SW 1271 (cell line): ENCODE data around the gene ABCG1.

Experiments
- DNase-seq, 2 experiments: peaks; one replicate each; lab custom pipeline; 2025; lab: John Stamatoyannopoulos, UW

Gene ABCG1

DNA sequence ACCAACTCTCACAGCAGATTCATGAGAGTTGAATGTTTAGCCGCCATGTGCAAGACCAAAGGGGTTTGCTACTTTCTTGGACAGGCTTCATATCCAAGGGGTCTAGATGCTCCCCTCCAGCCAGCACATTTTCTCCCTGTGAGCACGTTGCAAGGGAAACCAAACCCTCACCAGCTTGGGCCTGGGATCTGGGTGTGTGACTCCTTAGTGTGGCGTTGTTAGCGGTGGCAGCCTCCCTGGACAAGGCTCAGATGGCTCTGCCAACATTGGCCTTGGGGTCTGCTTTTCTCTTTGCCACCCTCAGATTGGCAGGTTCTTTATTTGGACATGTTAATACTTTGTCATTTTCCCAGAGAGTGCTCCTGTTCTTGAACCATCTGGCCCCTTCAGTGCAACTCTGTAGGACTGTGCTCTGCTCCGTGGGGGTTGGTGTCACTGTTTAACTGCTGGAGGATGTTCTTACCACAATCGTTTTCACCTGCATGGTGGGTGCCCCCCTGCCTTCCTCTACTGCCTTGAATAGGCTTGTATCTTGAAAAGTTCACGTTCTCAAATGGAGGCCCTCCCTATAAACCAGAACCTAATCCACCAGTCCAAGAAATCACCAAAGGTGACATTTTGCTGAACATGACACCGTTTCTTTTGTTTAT, 13.4 kb downstream of the ABCG1 start:
- DNase-seq, result no peak

DNA sequence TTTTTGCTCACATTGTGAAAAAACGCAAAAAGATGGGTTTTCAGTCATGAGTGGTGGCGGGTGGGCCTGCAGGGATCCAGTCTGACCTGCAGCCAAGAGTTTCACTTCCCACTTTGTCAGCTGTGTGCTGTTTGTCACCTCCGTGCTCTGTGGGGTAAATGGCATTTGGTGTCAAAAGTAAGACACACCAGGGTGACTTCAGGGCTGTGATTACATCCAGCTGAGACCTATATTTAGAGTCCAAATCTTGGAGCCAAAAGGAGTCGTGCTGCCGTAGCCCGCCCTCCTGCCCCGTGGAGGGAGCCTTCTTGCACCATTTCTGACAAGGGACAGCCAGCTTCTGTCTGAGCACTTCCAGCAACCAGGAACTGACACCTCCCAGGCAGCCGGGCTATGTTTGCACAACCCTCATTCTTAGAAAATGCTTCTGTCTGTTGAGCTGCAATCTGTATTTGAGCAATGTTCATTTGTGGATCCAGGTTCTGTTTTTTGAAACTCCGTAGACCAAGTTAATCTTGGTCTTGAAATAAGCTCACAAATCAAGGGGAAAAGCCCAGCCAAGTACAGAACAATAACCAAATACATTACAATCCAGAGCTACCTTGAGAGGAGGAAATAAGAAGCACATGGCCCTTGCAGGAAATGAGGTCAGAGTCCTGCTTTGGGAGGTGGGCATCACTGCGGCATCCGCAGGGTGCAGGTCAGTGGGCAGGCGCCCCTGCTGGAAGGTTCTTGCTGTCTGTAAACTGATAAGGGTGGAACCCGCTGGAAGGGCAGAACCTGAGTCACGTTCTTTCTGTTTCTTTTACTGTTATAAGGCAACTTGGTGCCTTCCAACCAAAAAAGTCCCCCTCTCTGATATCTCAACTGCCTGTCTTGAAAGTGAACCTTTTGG, 14.4 kb downstream of the ABCG1 start:
- no peak for DNase-seq

DNA sequence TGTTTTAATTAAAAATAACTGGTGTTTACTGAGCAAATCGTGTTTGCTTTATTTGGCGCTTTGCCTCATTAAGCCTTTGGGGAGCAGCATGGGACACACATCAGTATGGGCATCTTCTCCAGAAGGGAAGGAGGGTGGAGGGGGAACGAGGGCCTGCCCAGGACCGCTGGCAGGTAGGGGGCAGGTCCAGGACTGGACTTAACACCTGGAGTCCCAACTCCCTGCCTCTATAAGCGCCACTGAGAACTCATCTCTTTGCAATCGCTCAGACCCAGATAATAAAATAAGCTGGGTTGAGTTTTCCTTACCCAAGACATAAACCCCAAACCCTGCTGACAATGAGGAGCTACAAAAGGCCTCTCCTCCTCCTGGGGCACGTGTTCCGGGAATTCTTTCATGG, 15.1 kb downstream of the ABCG1 start:
- DNase-seq, result no peak

DNA sequence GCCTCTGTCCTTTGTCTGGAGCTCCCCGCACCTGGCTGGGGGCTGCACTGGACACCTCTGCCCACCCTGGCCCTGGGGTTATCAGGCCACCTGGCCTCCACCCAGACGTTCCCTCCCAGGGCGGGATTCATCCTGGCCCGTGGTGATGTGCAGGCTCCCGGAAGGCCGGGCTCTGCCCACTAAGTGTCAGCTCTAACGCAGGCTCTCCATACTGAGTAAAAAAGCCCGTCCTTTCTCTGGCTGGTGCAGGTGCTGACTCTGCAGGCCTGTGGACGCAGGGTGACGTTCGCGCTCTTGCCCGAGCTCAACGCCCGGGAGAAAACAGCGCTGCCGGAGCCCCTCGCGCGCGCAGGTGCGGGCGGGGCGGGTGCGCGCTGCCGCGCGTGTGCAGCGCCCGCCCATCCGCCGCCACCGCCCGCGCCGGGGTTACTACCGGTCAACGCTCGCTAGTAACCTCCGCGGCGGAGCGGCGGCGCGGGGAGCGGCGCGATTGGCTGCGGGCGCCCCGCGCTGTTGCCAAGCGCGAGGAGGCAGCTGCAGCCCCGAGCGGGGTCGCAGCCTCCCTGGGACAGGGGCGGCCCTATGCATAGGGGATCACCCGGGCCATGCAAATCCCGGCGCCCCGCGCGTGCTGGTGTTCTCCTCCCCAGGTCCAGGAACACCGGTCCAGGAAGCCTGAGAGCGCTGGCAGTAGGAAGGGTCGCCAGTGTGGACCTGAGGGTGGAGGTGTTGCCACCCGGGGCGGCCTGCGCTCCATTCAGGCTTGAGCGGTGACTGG, 15.7 kb downstream of the ABCG1 start:
- DNase-seq, result no peak

DNA sequence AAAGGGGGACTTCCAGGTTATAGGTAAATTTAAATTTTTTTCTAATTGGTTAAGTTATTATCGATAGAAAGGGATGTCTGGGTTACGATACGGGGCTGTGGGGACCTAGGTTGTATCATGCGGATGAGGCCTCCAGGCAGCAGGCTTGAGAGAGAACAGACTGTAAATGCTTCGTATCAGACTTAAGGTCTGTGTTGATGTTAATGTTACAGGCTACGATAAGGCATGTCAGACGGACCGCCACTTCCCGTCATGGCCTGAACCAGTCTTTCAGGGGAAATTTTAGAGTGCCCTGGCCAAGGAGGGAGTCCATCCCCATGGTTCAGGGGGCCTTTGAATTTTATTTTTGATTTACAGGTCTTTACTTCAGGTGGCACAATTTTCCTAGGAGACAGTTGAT, 16.7 kb downstream of the ABCG1 start:
- DNase-seq, result no peak

DNA sequence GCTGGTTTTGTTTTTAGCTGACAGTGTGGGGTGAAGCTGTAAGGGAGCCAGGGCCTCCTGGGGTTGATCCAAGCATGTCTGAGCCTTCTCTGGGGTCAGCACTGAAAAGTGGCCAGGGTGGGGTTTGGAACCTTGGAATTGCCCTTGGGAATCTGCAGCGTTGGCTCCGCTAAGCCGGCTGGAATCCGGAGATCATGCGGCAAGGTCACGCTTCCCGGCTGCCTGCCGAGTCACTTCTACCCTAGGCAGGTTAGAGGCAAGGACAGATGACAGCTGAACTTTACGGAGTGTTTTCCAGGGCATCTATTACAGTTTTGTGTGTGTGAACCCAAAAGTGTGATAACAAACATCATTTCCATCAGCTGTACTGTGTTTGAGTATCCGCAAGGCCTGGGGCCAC, 17.1 kb downstream of the ABCG1 start:
- DNase-seq, result no peak

DNA sequence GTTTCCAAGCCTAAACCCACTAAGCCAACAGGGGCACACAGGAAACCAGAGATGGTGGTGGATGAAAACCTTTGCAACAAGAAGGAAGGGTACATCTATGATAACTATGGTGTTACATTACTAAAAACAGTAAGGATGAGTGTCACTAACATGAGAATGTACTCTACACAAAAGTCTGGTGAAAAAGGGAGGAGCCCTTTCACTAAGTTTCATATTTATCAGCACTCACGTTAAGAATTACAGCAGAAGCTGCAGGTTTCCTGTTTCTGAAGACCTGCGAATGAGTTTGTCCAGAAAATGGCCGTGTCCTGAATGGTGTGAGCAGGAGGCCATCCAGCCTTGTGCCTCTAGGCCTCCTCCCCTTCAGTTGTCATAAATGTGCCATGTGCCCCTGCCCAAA, 17.8 kb downstream of the ABCG1 start:
- DNase-seq, result no peak

DNA sequence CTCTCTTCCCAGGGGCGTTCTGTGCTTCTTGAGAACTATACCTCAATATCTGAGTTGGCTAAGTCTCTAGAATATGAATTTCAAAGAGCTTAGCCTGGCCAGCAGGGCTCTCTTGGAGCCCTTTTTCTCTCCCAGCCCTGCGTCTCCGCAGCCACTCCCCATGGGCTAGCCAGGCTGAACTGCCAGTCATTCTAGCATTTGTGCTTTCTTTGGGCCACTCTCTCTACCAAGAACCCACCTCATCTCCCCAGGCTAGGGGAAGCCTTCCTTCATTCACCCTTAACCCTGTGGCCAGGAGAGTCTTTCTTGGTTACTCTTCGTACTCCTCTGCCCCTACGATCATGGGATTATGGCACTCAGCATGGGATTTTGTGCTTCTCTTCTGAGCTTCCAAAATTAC, 18.2 kb downstream of the ABCG1 start:
- no peak for DNase-seq

DNA sequence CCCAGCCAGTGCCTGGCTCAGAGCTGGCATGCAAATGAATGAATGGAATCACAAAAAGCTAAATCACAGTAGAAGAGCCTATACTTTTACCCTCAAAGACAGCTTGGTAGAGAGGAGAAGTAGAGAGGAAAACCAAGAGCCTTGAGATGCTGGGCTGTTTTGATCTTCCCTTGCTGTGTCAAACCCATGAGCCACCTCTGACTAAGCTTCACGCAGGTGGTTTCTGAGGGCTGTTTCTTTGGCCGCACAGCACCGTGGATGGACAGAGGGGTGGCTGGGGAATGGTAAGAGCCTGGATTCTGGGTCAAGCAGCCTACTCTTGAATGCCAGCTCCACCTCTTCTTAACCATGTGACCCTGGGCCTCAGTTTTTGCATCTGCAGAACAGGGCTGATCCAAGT, 18.6 kb downstream of the ABCG1 start:
- no peak for DNase-seq

DNA sequence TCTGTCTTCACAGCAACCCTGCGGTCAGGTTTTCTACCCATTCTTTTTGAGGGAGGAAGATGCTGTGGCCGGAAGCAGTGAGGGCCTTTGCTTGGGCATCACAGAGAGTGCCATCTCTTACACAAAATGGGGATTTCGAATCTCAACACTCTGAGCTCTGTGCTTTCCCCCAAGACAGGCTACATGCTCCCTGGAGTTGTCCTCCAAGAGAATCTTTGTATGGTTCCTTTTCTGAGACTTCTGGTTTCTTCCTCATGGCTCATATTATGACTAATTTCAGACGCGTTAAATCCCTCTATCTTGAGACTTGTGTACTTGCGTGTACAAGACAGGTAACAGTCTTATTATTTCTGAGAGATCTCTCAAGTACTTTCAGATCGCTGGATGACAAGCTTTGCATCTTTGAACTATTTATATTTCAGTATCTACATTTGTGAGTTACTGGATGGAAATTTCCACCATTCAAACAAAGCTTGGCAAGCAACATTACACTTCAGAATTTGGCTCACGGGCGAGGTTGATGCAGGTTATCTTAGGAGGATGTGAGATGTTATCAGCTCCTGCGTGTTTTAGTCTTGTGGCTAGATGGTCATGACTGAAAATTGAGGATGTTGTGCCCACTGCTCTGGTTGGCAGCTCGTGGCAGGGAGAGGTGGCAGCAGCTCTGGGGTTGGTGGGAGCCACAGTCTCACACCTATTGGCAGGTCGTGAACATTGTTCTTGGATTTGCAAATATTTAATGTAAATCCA, 19.4 kb downstream of the ABCG1 start:
- DNase-seq, result no peak

DNA sequence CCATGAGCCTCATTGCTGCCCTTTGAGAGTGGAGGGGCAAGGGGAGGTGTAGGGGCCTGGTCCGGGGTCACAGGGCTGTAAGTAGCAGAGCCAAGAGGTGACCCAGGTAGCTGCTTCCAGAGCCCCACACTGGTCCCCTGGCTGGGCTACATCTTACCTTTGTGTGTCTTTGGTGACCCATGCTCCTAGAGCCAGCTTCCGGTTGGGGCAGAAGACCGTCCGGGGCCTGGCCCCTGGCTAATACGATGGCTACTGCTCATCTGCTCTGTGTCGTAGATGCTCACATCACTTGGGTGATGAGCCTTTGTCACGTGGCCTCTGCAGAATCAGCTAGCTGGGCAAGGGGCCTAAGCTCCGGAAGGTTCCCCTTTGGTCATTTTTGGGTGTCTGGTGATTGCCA, 20.6 kb downstream of the ABCG1 start:
- DNase-seq, result no peak

DNA sequence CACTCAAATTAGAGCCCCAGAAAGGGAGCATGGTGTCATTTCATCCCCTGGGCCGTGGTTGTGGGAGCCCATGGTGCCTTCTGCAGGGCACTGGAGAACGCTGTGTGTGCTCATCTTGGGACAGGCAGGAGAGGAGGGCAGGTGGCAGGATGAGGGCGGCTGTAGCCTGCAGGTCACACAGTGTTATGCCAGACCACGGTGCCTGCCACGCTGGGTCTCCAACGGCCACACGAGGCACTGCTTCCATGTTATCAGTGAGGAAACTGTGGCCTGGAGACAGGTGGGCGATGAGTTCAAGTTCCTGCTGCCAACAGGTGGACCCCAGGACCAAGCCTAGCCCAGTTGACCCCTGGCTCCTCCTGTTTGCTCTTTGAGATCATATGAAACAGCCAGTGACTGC, 21.0 kb downstream of the ABCG1 start:
- DNase-seq, result no peak

DNA sequence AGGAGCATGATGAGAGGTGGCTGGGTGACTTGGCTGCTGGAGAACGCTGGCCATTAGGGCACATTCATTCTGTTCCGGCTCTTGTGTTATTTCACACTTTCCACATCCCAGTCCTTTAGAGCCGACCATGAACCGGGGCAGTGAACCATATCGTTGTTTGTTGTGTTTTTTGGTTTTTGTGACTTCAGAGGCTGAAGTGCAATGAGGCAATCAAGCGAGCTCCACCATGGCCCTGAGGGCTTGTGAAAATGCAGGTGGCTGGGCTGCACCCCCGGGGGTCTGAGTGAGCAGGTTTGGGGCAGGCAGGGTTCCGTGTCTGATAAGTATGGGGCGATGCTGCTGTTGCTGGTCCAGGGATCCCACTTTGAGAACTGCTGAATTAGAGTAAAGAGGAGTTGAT, 23.7 kb downstream of the ABCG1 start:
- DNase-seq, result no peak

DNA sequence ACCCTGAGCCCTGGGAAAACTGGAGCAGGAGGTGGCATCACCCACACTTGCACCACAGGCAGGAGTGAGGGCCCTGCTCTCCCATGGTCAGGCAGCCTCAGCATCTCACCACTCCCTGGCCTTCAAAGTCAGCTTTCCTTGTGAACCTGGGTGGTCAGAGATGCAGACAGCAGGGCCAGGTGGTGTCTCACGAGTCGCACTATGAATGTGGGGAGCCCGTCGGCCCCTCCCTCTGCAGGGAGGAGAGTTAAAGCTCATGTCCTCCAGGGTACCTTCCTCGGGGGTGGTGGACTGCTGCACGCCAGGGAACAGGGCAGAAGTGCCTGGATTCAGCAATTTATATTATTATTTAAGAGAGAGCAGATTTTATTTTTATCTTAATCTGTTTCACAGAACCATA, 24.1 kb downstream of the ABCG1 start:
- no peak for DNase-seq

DNA sequence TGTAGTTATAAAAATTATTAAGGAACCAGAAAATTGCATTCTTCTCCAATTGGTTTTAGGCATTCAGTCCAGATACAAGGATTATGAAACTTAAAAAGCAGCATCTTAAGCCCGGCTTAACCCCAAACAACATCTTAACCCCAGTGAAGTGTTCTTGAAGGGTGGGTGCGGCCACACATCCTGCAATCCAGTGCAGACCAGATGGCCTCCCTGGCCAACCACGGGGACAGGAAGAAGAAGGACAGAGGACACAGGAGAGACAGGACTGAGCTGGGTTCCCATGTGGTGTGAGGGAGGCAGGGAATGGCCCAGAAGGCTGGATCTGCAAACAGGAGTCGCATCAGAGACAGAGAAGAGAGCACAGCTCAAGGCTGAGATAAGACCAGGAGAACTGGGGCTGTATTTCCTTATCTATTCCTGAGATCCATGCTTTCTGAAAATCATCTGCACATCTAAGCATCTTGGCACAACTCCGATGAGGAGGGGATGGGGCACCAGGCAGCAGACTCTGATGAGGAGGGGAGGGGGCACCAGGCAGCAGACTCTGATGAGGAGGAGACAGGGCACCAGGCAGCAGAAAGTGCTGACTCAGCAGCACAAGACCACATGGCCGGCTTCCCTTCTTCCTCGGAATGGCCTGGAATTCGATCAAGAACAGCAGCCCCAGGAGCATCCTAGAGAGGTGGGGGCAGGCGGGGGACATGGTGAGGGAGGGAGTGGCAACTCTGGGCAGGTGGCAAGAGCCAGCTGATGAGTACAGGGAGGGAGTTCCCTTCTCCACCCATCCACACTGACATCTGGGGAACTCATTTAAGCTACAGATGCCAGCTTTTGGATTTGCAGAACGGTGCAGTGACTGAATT, 26.6 kb downstream of the ABCG1 start:
- no peak for DNase-seq

DNA sequence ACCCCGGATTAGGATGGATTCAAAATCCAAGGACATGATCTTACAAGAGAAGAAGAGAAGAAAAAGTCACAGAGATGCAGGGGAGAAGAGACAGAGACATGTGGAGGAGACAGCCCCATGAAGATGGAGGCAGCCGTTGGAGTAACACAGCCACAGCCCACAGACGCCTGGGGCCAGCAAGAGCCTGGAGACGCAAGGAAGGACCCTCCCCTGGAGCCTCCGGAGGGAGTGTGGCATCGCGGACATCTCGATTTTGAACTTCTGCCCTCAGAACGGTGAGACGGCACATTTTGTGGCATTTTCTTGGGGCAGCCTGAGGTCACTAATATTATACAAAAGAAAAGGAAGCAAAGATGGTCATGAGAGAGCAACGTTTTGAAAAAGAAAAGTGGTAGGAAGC, 28.8 kb downstream of the ABCG1 start:
- DNase-seq, result no peak

DNA sequence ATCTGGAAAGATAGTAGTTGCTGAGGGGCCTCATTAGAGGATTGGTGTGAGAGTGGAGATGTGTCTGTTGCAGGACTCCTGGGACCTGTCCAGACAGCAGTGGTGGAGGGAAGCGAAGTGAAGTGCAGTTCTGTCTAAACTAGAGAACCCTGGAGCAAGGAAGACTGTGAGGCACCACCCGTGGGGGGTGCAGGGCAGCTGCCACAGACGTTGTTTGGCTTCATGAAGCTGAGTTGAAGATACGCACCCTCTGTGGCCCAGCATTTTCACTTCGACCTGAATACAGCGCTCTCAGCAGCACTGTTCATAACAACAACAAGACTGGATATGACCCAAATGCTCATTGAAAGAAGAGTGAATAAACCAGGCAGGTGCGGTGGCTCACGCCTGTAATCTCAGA, 29.3 kb downstream of the ABCG1 start:
- no peak for DNase-seq

DNA sequence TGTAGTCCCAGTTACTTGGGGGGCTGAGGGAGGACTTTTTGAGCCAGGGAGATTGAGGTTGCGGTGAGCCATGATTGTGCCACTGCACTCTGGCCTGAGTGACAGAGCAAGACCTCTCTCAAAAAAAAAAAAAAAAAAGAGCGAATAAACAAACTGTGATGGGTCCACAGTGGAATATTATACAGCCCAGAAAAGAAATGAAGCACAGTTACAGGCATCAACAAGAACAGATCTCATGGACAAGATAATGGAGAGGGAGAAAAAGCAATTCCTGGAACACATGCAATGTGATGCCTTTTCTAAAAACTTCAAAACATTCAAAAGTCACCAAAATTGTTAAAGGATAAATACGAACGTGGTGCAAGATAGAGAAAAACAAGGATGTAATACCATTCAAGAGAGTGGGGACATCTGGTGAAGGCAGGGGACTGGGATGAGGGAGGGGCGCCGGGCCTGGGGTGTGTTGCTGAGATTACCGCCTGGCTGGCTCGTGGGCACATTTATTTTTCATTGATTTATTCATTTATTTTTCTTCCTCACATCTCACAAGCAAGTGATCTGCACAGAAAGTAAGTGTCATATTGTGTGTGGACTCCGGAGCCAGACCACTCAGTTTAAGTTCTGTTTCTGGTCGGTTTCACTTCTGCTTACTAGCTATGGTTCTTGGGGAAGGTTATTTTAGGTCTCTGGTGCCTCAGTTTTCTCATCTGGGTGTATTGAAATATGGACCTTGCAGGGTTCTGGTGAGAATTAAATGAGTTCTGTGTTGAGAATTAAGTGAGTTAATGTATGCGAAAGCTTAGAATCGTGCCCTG, 30.1 kb downstream of the ABCG1 start:
- no peak for DNase-seq

DNA sequence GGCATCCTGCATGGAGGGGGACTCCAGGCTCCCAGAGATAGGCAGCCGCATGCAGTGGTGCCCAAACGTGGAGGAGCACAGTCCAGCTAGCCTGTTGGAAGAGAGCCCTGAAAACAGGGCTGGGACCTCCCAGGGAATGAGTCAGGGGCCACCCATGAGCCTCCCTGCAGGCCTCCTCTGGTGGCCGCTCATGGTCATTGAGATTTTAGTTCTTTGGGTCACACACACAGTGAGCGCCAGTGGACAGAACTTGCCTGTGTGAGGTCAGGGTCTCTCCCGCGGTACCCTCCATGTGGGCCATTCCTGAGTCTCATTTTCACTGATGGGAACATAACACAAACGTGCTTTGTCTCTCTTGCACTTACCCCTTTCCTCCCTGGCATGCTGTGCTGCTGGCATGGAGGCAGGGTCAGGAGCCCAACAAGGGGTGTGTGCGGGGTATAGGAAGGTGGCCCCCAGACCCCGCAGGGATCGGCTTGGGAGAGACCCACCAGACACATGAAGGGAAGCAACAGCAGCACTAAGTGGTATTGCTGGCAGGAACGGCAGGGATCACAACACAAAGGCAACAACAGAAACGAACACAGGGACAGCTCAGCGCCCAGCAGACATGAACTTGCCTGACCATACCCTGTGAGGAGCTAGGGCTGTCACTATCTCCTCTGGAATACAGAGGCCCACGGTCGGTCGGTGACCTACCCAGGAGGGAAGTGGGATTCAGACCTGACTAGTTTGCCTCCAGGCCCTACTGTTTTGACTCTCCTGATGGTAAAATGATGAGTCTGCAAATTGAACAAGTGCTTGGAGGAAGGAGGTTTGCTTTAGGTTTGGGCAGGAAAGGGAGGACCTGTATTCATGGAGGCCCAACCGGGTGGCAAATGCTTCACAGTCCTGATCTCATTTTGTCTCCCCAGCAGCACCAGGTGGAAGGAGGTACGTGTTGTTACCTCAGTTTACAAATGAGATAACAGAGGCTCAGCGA, 31.8 kb downstream of the ABCG1 start:
- no peak for DNase-seq
